ENCODE measurements around the gene FAM47C. TPM values are rescaled to one million over a fixed set of nuclear protein-coding genes. Genes with fewer than 3 reads are reported as not detected.

FAM47C gene
- total RNA-seq, 1 experiment from 2014 or later = not detected

DNA sequence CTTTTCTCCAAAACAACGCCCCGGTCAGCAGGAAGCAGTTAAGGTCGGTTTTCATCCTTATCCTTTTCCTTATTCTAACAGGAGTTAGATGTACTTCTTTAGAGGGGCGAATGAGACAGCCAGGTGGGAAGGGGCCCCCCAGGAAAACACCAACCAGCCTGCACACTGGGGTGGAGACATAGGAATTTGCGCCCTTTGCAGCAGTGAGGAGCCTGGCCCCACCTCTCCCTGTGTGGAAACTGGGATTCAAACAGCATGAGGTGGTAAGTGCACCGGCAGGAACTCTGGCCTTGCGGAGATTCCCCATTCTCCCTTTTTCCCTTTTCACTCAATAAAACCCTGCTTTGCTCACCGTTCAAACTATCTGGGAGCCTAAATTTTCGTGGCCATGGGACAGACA lies 8.0 kb upstream of the FAM47C start:
- Histone ChIP-seq H2AFZ (ENCODE audit: low read depth, low read length, poor library complexity, severe bottlenecking) (no peak overlapping the region), H3K4me2 (ENCODE audit: low read length) (no peak overlapping the region), H3K9ac (ENCODE audit: low read length) (no peak overlapping the region), H3K27ac (ENCODE audit: low read depth, low read length) (no peak overlapping the region), H3K27me3 (ENCODE audit: insufficient read depth, low read length) (no peaks in the 10 kb centered on the region), H3K4me3 (replicated peaks in 1 of 2; ENCODE audit: low read depth in 1 of 2, low read length in 2 of 2) (no peak overlapping the region), H3K79me2 (ENCODE audit: insufficient read depth, low read length) (no peaks in the 10 kb centered on the region), H3K9me3 (ENCODE audit: control insufficient read depth in 1 of 2, insufficient read depth in 1 of 2, low read depth in 1 of 2, low read length in 2 of 2) (no peaks in the 10 kb centered on the region), H3K9me2 (ENCODE audit: insufficient read depth) (no peaks in the 10 kb centered on the region), H4K20me1 (ENCODE audit: insufficient read depth) (no peaks in the 10 kb centered on the region), H3K36me3 (ENCODE audit: control insufficient read depth in 1 of 2, insufficient read depth in 2 of 2, low read length in 2 of 2) (no peaks in the 10 kb centered on the region), H3K4me1 (ENCODE audit: control insufficient read depth in 1 of 2, insufficient read depth in 2 of 2, low read length in 2 of 2) (no peaks in the 10 kb centered on the region)
- TF ChIP-seq, protein P1, sequence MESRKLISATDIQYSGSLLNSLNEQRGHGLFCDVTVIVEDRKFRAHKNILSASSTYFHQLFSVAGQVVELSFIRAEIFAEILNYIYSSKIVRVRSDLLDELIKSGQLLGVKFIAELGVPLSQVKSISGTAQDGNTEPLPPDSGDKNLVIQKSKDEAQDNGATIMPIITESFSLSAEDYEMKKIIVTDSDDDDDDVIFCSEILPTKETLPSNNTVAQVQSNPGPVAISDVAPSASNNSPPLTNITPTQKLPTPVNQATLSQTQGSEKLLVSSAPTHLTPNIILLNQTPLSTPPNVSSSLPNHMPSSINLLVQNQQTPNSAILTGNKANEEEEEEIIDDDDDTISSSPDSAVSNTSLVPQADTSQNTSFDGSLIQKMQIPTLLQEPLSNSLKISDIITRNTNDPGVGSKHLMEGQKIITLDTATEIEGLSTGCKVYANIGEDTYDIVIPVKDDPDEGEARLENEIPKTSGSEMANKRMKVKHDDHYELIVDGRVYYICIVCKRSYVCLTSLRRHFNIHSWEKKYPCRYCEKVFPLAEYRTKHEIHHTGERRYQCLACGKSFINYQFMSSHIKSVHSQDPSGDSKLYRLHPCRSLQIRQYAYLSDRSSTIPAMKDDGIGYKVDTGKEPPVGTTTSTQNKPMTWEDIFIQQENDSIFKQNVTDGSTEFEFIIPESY (IDR thresholded peaks at IDR 0.05; ENCODE audit: extremely low read depth, insufficient replicate concordance, low read length) = no peak
- TF ChIP-seq EGR1 (IDR thresholded peaks at IDR 0.05; ENCODE audit: low read depth) (no peak), ZNF274 (IDR thresholded peaks at IDR 0.05; ENCODE audit: low read depth, low read length) (no peak)
- no peak for ATAC-seq
- RAD21 ChIA-PET (ENCODE audit: low non-redundant PET in 1 of 2, low total read pairs in 2 of 2, uncharacterized antibody in 2 of 2, unreplicated experiment in 2 of 2) = no interaction called here
- POLR2A ChIA-PET = no interaction called here
- intact Hi-C loops (cut with micrococcal nuclease) = no loop called here
- no peak for DNase-seq (ENCODE audit: low read depth, low spot score)
- BruUV-seq (replicated peaks) = no TSS peak
- CTCF ChIA-PET = no interaction called here

DNA sequence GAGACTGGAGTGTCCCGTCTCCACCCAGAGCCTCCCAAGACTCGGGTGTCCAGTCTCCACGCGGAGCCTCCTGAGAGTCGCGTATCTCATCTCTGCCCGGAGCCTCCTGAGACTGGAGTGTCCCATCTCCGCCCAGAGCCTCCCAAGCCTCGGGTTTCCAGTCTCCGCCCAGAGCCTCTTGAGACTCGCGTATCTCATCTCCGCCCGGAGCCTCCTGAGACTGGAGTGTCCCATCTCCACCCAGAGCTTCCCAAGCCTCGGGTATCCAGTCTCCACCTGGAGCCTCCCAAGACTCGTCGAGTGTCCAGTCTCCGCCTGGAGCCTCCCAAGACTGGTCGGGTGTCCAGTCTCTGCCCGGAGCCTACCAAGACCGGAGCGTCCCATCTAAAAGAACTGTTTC lies 2.3 kb downstream of the FAM47C start:
- RAD21 ChIA-PET (ENCODE audit: low non-redundant PET in 1 of 2, low total read pairs in 2 of 2, uncharacterized antibody in 2 of 2, unreplicated experiment in 2 of 2) = no interaction called here
- intact Hi-C loops (cut with micrococcal nuclease) = no loop called here
- no peak overlapping the region for H3K9ac ChIP-seq (ENCODE audit: low read length)
- DNase-seq (ENCODE audit: low read depth, low spot score) (no peak), ATAC-seq (no peak)
- H3K36me3 ChIP-seq (ENCODE audit: control insufficient read depth in 1 of 2, insufficient read depth in 2 of 2, low read length in 2 of 2) = no peaks in the 10 kb centered on the region
- no peaks in the 10 kb centered on the region for H3K79me2 ChIP-seq (ENCODE audit: insufficient read depth, low read length)
- H4K20me1 ChIP-seq (ENCODE audit: insufficient read depth) = no peaks in the 10 kb centered on the region
- H3K9me3 ChIP-seq (ENCODE audit: control insufficient read depth in 1 of 2, insufficient read depth in 1 of 2, low read depth in 1 of 2, low read length in 2 of 2) = no peaks in the 10 kb centered on the region
- H2AFZ ChIP-seq (ENCODE audit: low read depth, low read length, poor library complexity, severe bottlenecking) = no peak overlapping the region
- H3K4me3 ChIP-seq (replicated peaks in 1 of 2; ENCODE audit: low read depth in 1 of 2, low read length in 2 of 2) = no peak overlapping the region
- no TSS peak for BruUV-seq (replicated peaks)
- no peaks in the 10 kb centered on the region for H3K27me3 ChIP-seq (ENCODE audit: insufficient read depth, low read length)
- POLR2A ChIA-PET = no interaction called here
- H3K9me2 ChIP-seq (ENCODE audit: insufficient read depth) = no peaks in the 10 kb centered on the region
- H3K4me2 ChIP-seq (ENCODE audit: low read length) = no peak overlapping the region
- H3K27ac ChIP-seq (ENCODE audit: low read depth, low read length) = no peak overlapping the region
- H3K4me1 ChIP-seq (ENCODE audit: control insufficient read depth in 1 of 2, insufficient read depth in 2 of 2, low read length in 2 of 2) = no peaks in the 10 kb centered on the region
- CTCF ChIA-PET = no interaction called here
- TF ChIP-seq RAD21 (IDR thresholded peaks at IDR 0.05; ENCODE audit: low read depth) (no peak), TCF7L2 (IDR thresholded peaks at IDR 0.05; ENCODE audit: borderline replicate concordance, extremely low read depth, insufficient read depth, insufficient read length) (no peak), EZH2phosphoT487 (IDR thresholded peaks at IDR 0.05; ENCODE audit: borderline replicate concordance) (no peak), ZNF274 (IDR thresholded peaks at IDR 0.05; ENCODE audit: low read depth, low read length) (no peak), SIN3A (IDR thresholded peaks at IDR 0.05; ENCODE audit: low read depth) (no peak), ZFX (IDR thresholded peaks at IDR 0.05) (no peak), SRF (IDR thresholded peaks at IDR 0.05; ENCODE audit: low read depth) (no peak), ELF1 (IDR thresholded peaks at IDR 0.05; ENCODE audit: borderline replicate concordance, low read depth) (no peak), EZH2 (IDR thresholded peaks at IDR 0.05) (no peak)
- TF ChIP-seq, protein P2, sequence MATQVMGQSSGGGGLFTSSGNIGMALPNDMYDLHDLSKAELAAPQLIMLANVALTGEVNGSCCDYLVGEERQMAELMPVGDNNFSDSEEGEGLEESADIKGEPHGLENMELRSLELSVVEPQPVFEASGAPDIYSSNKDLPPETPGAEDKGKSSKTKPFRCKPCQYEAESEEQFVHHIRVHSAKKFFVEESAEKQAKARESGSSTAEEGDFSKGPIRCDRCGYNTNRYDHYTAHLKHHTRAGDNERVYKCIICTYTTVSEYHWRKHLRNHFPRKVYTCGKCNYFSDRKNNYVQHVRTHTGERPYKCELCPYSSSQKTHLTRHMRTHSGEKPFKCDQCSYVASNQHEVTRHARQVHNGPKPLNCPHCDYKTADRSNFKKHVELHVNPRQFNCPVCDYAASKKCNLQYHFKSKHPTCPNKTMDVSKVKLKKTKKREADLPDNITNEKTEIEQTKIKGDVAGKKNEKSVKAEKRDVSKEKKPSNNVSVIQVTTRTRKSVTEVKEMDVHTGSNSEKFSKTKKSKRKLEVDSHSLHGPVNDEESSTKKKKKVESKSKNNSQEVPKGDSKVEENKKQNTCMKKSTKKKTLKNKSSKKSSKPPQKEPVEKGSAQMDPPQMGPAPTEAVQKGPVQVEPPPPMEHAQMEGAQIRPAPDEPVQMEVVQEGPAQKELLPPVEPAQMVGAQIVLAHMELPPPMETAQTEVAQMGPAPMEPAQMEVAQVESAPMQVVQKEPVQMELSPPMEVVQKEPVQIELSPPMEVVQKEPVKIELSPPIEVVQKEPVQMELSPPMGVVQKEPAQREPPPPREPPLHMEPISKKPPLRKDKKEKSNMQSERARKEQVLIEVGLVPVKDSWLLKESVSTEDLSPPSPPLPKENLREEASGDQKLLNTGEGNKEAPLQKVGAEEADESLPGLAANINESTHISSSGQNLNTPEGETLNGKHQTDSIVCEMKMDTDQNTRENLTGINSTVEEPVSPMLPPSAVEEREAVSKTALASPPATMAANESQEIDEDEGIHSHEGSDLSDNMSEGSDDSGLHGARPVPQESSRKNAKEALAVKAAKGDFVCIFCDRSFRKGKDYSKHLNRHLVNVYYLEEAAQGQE (IDR thresholded peaks at IDR 0.05; ENCODE audit: low read depth) = no peak
- TF ChIP-seq, protein P3, sequence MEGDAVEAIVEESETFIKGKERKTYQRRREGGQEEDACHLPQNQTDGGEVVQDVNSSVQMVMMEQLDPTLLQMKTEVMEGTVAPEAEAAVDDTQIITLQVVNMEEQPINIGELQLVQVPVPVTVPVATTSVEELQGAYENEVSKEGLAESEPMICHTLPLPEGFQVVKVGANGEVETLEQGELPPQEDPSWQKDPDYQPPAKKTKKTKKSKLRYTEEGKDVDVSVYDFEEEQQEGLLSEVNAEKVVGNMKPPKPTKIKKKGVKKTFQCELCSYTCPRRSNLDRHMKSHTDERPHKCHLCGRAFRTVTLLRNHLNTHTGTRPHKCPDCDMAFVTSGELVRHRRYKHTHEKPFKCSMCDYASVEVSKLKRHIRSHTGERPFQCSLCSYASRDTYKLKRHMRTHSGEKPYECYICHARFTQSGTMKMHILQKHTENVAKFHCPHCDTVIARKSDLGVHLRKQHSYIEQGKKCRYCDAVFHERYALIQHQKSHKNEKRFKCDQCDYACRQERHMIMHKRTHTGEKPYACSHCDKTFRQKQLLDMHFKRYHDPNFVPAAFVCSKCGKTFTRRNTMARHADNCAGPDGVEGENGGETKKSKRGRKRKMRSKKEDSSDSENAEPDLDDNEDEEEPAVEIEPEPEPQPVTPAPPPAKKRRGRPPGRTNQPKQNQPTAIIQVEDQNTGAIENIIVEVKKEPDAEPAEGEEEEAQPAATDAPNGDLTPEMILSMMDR (IDR thresholded peaks at IDR 0.05 in 2 of 3, conservative IDR thresholded peaks at IDR 0.05 in 1 of 3; ENCODE audit: borderline replicate concordance in 1 of 3, insufficient read depth in 1 of 3, low read depth in 2 of 3, low read length in 2 of 3) = no peak
